Neural cell (in vitro differentiated cells): ENCODE data around the gene SEPHS1.

ENCODE experiments used
- CTCF ChIP-seq: fragments of 450-650 bp; IDR thresholded peaks from 2 replicates; pipeline ENCODE4 v1.5.1; 2014; ENCODE audit warnings: antibody characterized with exemption, mild to moderate bottlenecking, moderate library complexity; ENCODE audit not compliant: poor library complexity, severe bottlenecking
- EZH2 ChIP-seq: fragments of 200-600, 300-800 bp; shearing (Covaris generic), sonication (generic); IDR thresholded peaks from 2 replicates; pipeline ENCODE4 v1.6.1; 2014; ENCODE audit warnings: antibody characterized with exemption, low read length, borderline replicate concordance, mild to moderate bottlenecking; ENCODE audit not compliant: insufficient read depth, poor library complexity, severe bottlenecking
- MXI1 ChIP-seq: fragments of 450-650 bp; conservative IDR thresholded peaks from 2 replicates; pipeline ENCODE4 v1.6.1; 2014; ENCODE audit warnings: antibody characterized with exemption, mild to moderate bottlenecking; ENCODE audit not compliant: poor library complexity, severe bottlenecking
- POLR2AphosphoS5 ChIP-seq: IDR thresholded peaks from 2 replicates; pipeline ENCODE4 v1.6.1; 2012

- TF ChIP-seq EZH2: no peak
- TF ChIP-seq CTCF: no peak
- TF ChIP-seq MXI1: no peak
- TF ChIP-seq POLR2AphosphoS5: no peak
These were observed 37.9 kb upstream of the SEPHS1 start for GRCh38 chr10:13386021-13386420.
